AG10803 (cell line): ENCODE results near the gene CDR2.
"Not testable (repeated sequence)": the region's sequence is repeated elsewhere in the genome, so short reads cannot be mapped to it uniquely, and the experiment has no call there.

Experiments
- DNase-seq: peaks from one replicate; pipeline ENCODE4 v3.0.0; 2010; ENCODE audit warnings: low read depth
- H3K4me3 ChIP-seq: 2 replicates; pipeline ENCODE4 v1.5.1; 2011; ENCODE audit warnings: mild to moderate bottlenecking, low read length, control low read depth
- TF ChIP-seq, protein P1 (sequence below): conservative IDR thresholded peaks from 2 replicates; pipeline ENCODE4 v1.5.1; 2011; ENCODE audit warnings: mild to moderate bottlenecking, low read length, control low read depth, inconsistent platforms

The CDR2 gene

GRCh38 chr16:22370038-22370820 lies 4.2 kb downstream of the CDR2 start:
- TF ChIP-seq, protein P1, sequence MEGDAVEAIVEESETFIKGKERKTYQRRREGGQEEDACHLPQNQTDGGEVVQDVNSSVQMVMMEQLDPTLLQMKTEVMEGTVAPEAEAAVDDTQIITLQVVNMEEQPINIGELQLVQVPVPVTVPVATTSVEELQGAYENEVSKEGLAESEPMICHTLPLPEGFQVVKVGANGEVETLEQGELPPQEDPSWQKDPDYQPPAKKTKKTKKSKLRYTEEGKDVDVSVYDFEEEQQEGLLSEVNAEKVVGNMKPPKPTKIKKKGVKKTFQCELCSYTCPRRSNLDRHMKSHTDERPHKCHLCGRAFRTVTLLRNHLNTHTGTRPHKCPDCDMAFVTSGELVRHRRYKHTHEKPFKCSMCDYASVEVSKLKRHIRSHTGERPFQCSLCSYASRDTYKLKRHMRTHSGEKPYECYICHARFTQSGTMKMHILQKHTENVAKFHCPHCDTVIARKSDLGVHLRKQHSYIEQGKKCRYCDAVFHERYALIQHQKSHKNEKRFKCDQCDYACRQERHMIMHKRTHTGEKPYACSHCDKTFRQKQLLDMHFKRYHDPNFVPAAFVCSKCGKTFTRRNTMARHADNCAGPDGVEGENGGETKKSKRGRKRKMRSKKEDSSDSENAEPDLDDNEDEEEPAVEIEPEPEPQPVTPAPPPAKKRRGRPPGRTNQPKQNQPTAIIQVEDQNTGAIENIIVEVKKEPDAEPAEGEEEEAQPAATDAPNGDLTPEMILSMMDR = no peak

GRCh38 chr16:22369221-22369811 lies 5.1 kb downstream of the CDR2 start:
- H3K4me3 ChIP-seq = no peak overlapping the region

More at GRCh38 chr16:22370038-22370820, 4.2 kb downstream of the CDR2 start:
- peak; percentile 93 for DNase-seq
- peak overlapping the region; percentile 11; the same call in 1 of the 2 replicates for H3K4me3 ChIP-seq

DNA sequence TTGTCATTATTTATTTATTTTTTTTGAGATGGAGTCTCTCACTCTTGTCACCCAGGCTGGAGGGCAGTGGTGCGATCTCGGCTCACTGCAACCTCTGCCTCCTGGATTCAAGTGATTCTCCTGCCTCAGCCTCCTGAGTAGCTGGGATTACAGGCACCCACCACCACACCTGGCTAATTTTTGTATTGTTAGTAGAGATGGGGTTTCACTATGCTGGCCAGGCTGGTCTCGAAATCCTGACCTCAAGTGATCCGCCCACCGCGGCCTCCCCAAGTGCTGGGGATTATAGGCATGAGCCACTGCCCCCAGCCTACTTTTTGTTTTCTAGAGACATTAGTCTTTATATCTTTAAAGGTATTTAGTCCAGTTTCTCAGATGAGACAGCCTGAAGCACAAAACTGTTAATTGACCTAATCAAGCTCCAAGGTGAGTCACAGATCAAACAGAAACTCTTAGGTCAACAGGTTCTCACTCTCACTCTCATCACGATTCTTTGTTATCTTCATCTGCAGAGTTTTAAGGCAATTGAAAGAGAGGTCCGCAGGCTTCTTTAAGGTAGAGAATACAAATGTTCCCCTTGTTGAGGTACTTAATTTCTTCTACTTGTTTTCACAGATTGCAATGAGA lies 6.1 kb downstream of the CDR2 start:
- H3K4me3 ChIP-seq, DNase-seq: not testable (repeated sequence)

More at GRCh38 chr16:22369221-22369811, 5.1 kb downstream of the CDR2 start:
- DNase-seq = peak; percentile 62
- TF ChIP-seq, protein P1 = no peak

DNA sequence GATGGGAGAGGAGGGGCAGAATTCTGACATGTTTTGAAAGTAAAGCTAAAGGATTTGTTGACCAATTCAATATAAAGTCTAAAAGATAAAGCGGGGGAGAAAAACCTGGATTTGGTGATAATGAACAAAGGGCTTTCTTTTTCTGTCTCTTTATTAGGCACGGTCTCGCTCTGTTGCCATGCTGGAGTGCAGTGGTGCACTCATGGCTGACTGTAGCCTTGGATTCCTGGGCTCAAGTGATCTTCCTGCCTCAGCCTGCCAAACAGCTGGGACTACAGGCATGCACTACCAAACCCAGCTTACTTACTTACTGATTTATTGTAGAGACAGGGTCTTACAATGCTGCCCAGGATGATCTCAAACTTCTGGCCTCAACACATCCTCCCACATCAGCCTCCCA lies 7.5 kb downstream of the CDR2 start:
- no peak for DNase-seq
- H3K4me3 ChIP-seq = no peak overlapping the region
- TF ChIP-seq, protein P1 = no peak

DNA sequence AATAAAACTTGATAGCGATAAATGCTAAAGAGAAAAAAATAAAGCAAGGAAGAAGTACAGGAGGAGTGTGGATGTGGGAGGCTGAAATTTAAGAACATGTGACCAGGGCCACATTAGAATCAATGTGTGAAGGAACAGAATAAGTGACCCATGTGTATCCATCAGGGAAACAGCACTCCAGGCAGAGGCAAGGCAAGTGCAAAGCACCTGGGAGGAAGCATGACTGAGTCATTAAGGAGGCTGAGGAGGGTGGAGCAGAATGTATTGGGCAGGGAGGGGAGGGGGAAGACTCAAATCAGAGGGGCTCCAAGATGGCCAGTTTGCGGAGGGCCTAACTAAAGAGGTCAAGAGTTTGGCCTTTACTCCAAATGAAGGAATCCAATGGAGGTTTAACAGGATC lies 8.0 kb downstream of the CDR2 start:
- no peak overlapping the region for H3K4me3 ChIP-seq
- TF ChIP-seq, protein P1 = no peak
- DNase-seq = no peak

- TF ChIP-seq, protein P1 = no peak
- no peak overlapping the region for H3K4me3 ChIP-seq
- DNase-seq = no peak
Measured at GRCh38 chr16:22364241-22364640, 10.2 kb downstream of the CDR2 start.

DNA sequence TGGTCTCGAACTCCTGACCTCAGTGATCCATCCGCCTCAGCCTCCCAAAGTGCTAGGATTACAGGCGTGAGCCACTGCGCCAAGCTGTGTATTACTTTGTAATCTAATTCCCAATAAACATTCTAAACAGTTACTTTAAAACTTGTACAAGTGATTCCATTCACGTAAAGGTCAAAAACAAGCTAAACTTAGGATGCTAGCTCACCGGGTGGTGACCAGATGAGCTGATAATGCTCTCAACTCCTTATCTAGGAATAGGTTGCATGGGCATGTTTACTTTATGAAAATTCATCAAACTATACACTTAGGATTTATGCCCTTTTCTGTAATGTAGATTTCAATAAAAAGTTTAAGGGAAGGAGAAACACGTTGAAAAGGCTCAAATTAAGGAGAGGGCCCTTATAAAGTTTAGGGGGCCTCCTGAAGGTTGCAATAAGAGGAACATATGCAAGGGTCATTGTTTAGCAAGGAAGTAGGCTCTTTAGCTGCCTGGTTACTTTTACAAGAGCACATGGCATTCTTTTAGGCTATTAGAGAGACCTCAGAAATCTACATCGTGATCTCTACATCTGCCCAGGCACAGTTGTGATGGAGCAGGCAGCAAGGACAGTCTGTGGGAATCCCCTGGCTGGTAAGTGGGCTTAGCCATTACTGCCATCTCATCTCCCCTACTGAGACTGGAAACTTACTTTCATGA lies 13.3 kb downstream of the CDR2 start:
- TF ChIP-seq, protein P1 = no peak
- DNase-seq = no peak
- no peak overlapping the region for H3K4me3 ChIP-seq
